Superior temporal gyrus (tissue), 1 donor: ENCODE measurements around the gene CCDC160.
A peak's percentile ranks its signal among the peaks of the same experiment; 100 is the strongest.
"Not testable (repeated sequence)": the region's sequence is repeated elsewhere in the genome, so short reads cannot be mapped to it uniquely, and the experiment has no call there.

Experiments used
- DNase-seq: peaks from one replicate; pipeline ENCODE4 v3.0.0-alpha.2; 2016; ENCODE audit errors: extremely low spot score

CCDC160 gene

GRCh38 chrX:134236626-134237614, at the start of gene CCDC160:
TSS of gene CCDC160 (plus strand) at chrX:134237182. CDS start at chrX:134244801, 7,619 bp downstream.
- DNase-seq = peak; percentile 31

- no peak for DNase-seq
These were observed 45.7 kb upstream of the CCDC160 start for GRCh38 chrX:134191281-134191680.

- DNase-seq = no peak
These were observed 42.1 kb upstream of the CCDC160 start for GRCh38 chrX:134194915-134195314.

GRCh38 chrX:134202561-134202960, 34.4 kb upstream of the CCDC160 start:
- no peak for DNase-seq

GRCh38 chrX:134206221-134206620, 30.8 kb upstream of the CCDC160 start:
- DNase-seq = no peak

GRCh38 chrX:134210465-134210864, 26.5 kb upstream of the CCDC160 start:
- DNase-seq = no peak

- no peak for DNase-seq
These were observed 1.7 kb upstream of the CCDC160 start for GRCh38 chrX:134235236-134235635.

- not testable (repeated sequence) for DNase-seq
These were observed 1.2 kb downstream of the CCDC160 start for GRCh38 chrX:134238144-134238543.

- no peak for DNase-seq
These were observed 2.0 kb downstream of the CCDC160 start for GRCh38 chrX:134239016-134239415.

- no peak for DNase-seq
These were observed 3.2 kb downstream of the CCDC160 start for GRCh38 chrX:134240209-134240608.

GRCh38 chrX:134241960-134242619, 5.1 kb downstream of the CCDC160 start:
- no peak for DNase-seq

- DNase-seq = no peak
These were observed 7.1 kb downstream of the CCDC160 start for GRCh38 chrX:134244043-134244442.

GRCh38 chrX:134246282-134246681, 9.3 kb downstream of the CCDC160 start:
- peak; percentile 50 for DNase-seq

- no peak for DNase-seq
These were observed 10.5 kb downstream of the CCDC160 start for GRCh38 chrX:134247492-134247891.

- DNase-seq = no peak
These were observed 12.3 kb downstream of the CCDC160 start for GRCh38 chrX:134249241-134249640.

GRCh38 chrX:134251241-134251640, 14.3 kb downstream of the CCDC160 start:
- DNase-seq = peak; percentile 60

- DNase-seq = no peak
These were observed 17.5 kb downstream of the CCDC160 start for GRCh38 chrX:134254511-134254910.

GRCh38 chrX:134255555-134255954, 18.6 kb downstream of the CCDC160 start:
- DNase-seq = no peak

- peak; percentile 5 for DNase-seq
These were observed 19.7 kb downstream of the CCDC160 start for GRCh38 chrX:134256684-134257083.

- no peak for DNase-seq
These were observed 21.2 kb downstream of the CCDC160 start for GRCh38 chrX:134258202-134258601.

- not testable (repeated sequence) for DNase-seq
These were observed 49.0 kb downstream of the CCDC160 start for GRCh38 chrX:134285934-134286333.

GRCh38 chrX:134287346-134287745, 50.4 kb downstream of the CCDC160 start:
- DNase-seq = no peak

- peak; percentile 12 for DNase-seq
These were observed 57.6 kb downstream of the CCDC160 start for GRCh38 chrX:134294548-134294947.
